PC-9 (cell line): Measurements from ENCODE around the gene UTP4.

Source experiments
- EZH2 ChIP-seq: fragments of 200-600 bp; sonication (generic); IDR thresholded peaks from 2 replicates; pipeline ENCODE4 v1.8.0; 2017; ENCODE audit warnings: antibody characterized with exemption, low read depth
- TF ChIP-seq, protein P1 (sequence below): fragments of 200-600 bp; sonication (generic); conservative IDR thresholded peaks from 2 replicates; pipeline ENCODE4 v1.6.1; 2017; ENCODE audit warnings: mixed run types, antibody characterized with exemption, mild to moderate bottlenecking, moderate library complexity

DNA sequence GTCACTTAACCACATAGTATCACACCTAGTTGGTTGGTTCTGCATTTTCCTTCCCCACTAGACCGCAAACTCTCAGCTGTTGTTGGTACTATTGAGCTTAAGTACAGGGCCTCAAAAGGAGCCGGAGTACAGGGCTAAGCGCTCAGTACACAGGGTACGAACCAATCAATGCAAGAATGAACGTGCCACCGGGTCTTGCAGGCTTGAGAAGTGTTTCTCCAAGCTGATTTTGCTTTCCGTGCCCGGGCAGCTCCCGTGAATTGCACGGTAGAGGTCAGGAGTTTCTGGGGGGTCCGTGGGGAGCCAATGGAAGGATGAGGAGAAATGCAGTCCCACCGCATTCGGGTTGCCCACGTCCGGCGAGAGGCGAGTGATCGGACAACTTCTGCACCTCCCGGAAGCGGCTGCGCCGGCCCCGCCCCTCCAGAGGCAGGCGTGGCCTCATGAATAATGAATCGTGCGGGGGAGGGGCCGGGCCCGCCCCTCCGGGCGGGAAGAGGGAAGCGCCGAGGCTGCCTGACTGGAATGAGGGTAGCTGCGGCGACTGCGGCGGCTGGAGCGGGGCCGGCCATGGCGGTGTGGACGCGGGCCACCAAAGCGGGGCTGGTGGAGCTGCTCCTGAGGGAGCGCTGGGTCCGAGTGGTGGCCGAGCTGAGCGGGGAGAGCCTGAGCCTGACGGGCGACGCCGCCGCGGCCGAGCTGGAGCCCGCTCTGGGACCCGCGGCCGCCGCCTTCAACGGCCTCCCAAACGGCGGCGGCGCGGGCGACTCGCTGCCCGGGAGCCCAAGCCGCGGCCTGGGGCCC lies 54.4 kb downstream of the UTP4 start, which contains the start of gene SNTB2:
- no peak for TF ChIP-seq EZH2
- TF ChIP-seq, protein P1, sequence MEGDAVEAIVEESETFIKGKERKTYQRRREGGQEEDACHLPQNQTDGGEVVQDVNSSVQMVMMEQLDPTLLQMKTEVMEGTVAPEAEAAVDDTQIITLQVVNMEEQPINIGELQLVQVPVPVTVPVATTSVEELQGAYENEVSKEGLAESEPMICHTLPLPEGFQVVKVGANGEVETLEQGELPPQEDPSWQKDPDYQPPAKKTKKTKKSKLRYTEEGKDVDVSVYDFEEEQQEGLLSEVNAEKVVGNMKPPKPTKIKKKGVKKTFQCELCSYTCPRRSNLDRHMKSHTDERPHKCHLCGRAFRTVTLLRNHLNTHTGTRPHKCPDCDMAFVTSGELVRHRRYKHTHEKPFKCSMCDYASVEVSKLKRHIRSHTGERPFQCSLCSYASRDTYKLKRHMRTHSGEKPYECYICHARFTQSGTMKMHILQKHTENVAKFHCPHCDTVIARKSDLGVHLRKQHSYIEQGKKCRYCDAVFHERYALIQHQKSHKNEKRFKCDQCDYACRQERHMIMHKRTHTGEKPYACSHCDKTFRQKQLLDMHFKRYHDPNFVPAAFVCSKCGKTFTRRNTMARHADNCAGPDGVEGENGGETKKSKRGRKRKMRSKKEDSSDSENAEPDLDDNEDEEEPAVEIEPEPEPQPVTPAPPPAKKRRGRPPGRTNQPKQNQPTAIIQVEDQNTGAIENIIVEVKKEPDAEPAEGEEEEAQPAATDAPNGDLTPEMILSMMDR = no peak
